IMR-90 (cell line): Measurements from ENCODE around the gene ACADL. TPM values are rescaled to one million over a fixed set of nuclear protein-coding genes. Genes with fewer than 3 reads are reported as not detected.

Experiments
- ATAC-seq: fragments of 200-7000 bp; cut with Tn5 transposase; 2 replicates; pipeline ENCODE4 v1.9.1; 2020; ENCODE audit warnings: low read depth, mild to moderate bottlenecking, moderate library complexity
- BruUV-seq: library from RNA; stranded (reverse); fragments of 400-500 nt; replicated peaks from 2 replicates; lab custom pipeline; 2021; lab: Mats Ljungman, UMichigan
- CTCF ChIA-PET: fragments of 300-600 bp; formaldehyde crosslinking; extraction: SDS; loops from one replicate; lab custom pipeline; 2021; ENCODE audit warnings: antibody characterized with exemption; lab: Yijun Ruan, JAX
- POLR2A ChIA-PET: fragments of 300-600 bp; sonication (Branson Sonifier 250); formaldehyde crosslinking; loops from one replicate; lab custom pipeline; 2022; ENCODE audit warnings: antibody characterized with exemption; ENCODE audit not compliant: unreplicated experiment; lab: Charles Lee
- DNase-seq: peaks from one replicate; pipeline ENCODE4 v3.0.0; 2013
- H2AFZ ChIP-seq: replicated peaks from 2 replicates; pipeline ENCODE3; 2013; ENCODE audit warnings: low read length, mild to moderate bottlenecking; ENCODE audit not compliant: poor library complexity
- H2AK5ac ChIP-seq: 2 replicates; pipeline ENCODE4 v1.6.1; 2013; ENCODE audit warnings: low read depth, low read length, inconsistent platforms
- H2AK9ac ChIP-seq: replicated peaks from 2 replicates; pipeline ENCODE3; 2013; ENCODE audit warnings: mild to moderate bottlenecking, low read depth, low read length, moderate library complexity; ENCODE audit not compliant: poor library complexity
- H2BK120ac ChIP-seq: 2 replicates; pipeline ENCODE4 v1.6.1; 2013; ENCODE audit warnings: low read depth, low read length, inconsistent platforms
- H2BK15ac ChIP-seq: 3 replicates; pipeline ENCODE4 v1.6.1; 2013; ENCODE audit warnings: low read depth, low read length, inconsistent platforms
- H2BK20ac ChIP-seq: 2 replicates; pipeline ENCODE4 v1.6.1; 2013; ENCODE audit warnings: low read depth, mild to moderate bottlenecking, inconsistent platforms, low read length, moderate library complexity
- H2BK5ac ChIP-seq: 2 replicates; pipeline ENCODE4 v1.6.1; 2013; ENCODE audit warnings: mild to moderate bottlenecking, low read depth, low read length, inconsistent platforms; ENCODE audit not compliant: poor library complexity, severe bottlenecking
- H3K14ac ChIP-seq: replicated peaks from 2 replicates; pipeline ENCODE4 v1.6.1; 2013; ENCODE audit warnings: low read depth, low read length, inconsistent platforms
- H3K18ac ChIP-seq: 2 replicates; pipeline ENCODE4 v1.6.1; 2013; ENCODE audit warnings: low read depth, low read length, control low read depth
- H3K23ac ChIP-seq: 2 replicates; pipeline ENCODE4 v1.6.1; 2013; ENCODE audit warnings: low read depth, low read length, inconsistent platforms
- H3K27ac ChIP-seq: 2 replicates; pipeline ENCODE4 v1.5.1; 2013; ENCODE audit warnings: mild to moderate bottlenecking, control low read depth, low read length; ENCODE audit not compliant: insufficient read depth
- H3K27me3 ChIP-seq: 2 replicates; pipeline ENCODE4 v1.6.1; 2013; ENCODE audit warnings: low read length; ENCODE audit not compliant: control insufficient read depth, insufficient read depth
- H3K36me3 ChIP-seq: 2 replicates; pipeline ENCODE4 v1.6.1; 2013; ENCODE audit warnings: low read length, mixed read lengths; ENCODE audit not compliant: control insufficient read depth, insufficient read depth
- H3K4ac ChIP-seq: 2 replicates; pipeline ENCODE4 v1.6.1; 2013; ENCODE audit warnings: low read depth, low read length, inconsistent platforms
- H3K4me1 ChIP-seq: 2 replicates; pipeline ENCODE4 v1.6.1; 2013; ENCODE audit warnings: low read length, mixed read lengths; ENCODE audit not compliant: control insufficient read depth, insufficient read depth
- H3K4me2 ChIP-seq: 2 replicates; pipeline ENCODE4 v1.6.1; 2013; ENCODE audit warnings: low read depth, mild to moderate bottlenecking, control low read depth, low read length, moderate library complexity
- H3K4me3 ChIP-seq: 2 replicates; pipeline ENCODE4 v1.5.1; 2013; ENCODE audit warnings: low read depth, mild to moderate bottlenecking, control low read depth, low read length, moderate library complexity; ENCODE audit not compliant: insufficient read depth
- H3K56ac ChIP-seq: 2 replicates; pipeline ENCODE4 v1.6.1; 2013; ENCODE audit warnings: low read length, inconsistent platforms; ENCODE audit not compliant: insufficient read depth; ENCODE audit errors: extremely low read depth
- H3K79me1 ChIP-seq, 2 experiments: 2 replicates each; pipeline ENCODE4 v1.6.1; 2013; ENCODE audit warnings: low read length in 2 of 2, inconsistent platforms in 1 of 2, low read depth in 1 of 2
- H3K9ac ChIP-seq: 2 replicates; pipeline ENCODE4 v1.6.1; 2013; ENCODE audit warnings: low read depth, low read length, control low read depth
- H3K9me1 ChIP-seq: 2 replicates; pipeline ENCODE4 v1.6.1; 2013; ENCODE audit warnings: low read length, inconsistent platforms; ENCODE audit not compliant: insufficient read depth
- H3K9me3 ChIP-seq: 2 replicates; pipeline ENCODE4 v1.6.1; 2013; ENCODE audit warnings: low read length; ENCODE audit not compliant: control insufficient read depth, insufficient read depth
- H4K20me1 ChIP-seq: 2 replicates; pipeline ENCODE4 v1.6.1; 2013; ENCODE audit warnings: low read length, inconsistent platforms; ENCODE audit not compliant: insufficient read depth
- H4K5ac ChIP-seq: 2 replicates; pipeline ENCODE4 v1.6.1; 2013; ENCODE audit warnings: mild to moderate bottlenecking, low read depth, low read length, control low read depth
- H4K8ac ChIP-seq, 2 experiments: 2 replicates each; pipeline ENCODE4 v1.6.1; 2013; ENCODE audit warnings: low read depth in 2 of 2, low read length in 2 of 2, control low read depth in 1 of 2, inconsistent platforms in 1 of 2
- H4K91ac ChIP-seq: 2 replicates; pipeline ENCODE4 v1.6.1; 2013; ENCODE audit warnings: low read depth, low read length, inconsistent platforms; ENCODE audit not compliant: insufficient read depth
- CHD1 ChIP-seq: IDR thresholded peaks from 2 replicates; pipeline ENCODE4 v1.6.1; 2012; ENCODE audit warnings: low read depth, low read length, improper control_type of control experiment
- FOS ChIP-seq: fragments of 150-350 bp; IDR thresholded peaks from 2 replicates; pipeline ENCODE4 v1.6.1; 2016; ENCODE audit warnings: low read depth, low read length
- MAZ ChIP-seq: IDR thresholded peaks from 2 replicates; pipeline ENCODE4 v1.6.1; 2012; ENCODE audit warnings: low read depth, mild to moderate bottlenecking, low read length, improper control_type of control experiment, moderate library complexity, borderline replicate concordance
- RAD21 ChIP-seq: IDR thresholded peaks from 2 replicates; pipeline ENCODE4 v1.6.1; 2012; ENCODE audit warnings: low read length, improper control_type of control experiment
- SMC3 ChIP-seq: fragments of 150-350 bp; IDR thresholded peaks from 2 replicates; pipeline ENCODE4 v1.6.1; 2016; ENCODE audit warnings: low read depth, mild to moderate bottlenecking, antibody characterized with exemption, low read length, moderate library complexity
- dilution Hi-C: fragments of 300-500 bp; cut with HindIII; formaldehyde crosslinking; loops from one replicate; pipeline ENCODE4 v1.14.3; 2018; ENCODE audit warnings: low sequenced_read_pairs; ENCODE audit not compliant: unreplicated experiment
- in situ Hi-C: fragments of 300-500 bp; cut with MboI; formaldehyde crosslinking; loops from 3 replicates; pipeline ENCODE4 v1.14.3; 2019; ENCODE audit warnings: low sequenced_read_pairs, inconsistent platforms, mixed read lengths
- intact Hi-C: fragments of 100-400 bp; cut with micrococcal nuclease; formaldehyde crosslinking; loops from 2 replicates; pipeline ENCODE4 v1.10.0; 2022
- polyA plus RNA-seq, 3 experiments: library from polyadenylated mRNA; depleted of rRNA; stranded (reverse); fragments of >200 nt; gene quantifications; 2 replicates each; pipeline ENCODE4 v1.2.3, GENCODE V29; 2012; ENCODE audit warnings: low replicate concordance in 1 of 3
- total RNA-seq: library from RNA; depleted of rRNA; stranded (reverse); fragments of >200 nt; gene quantifications from 2 replicates; pipeline ENCODE4 v1.2.3, GENCODE V29; 2012
- TF ChIP-seq, protein P1 (sequence below): conservative IDR thresholded peaks from 2 replicates; pipeline ENCODE4 v1.5.1; 2012; ENCODE audit warnings: mild to moderate bottlenecking, low read depth, low read length, improper control_type of control experiment
- TF ChIP-seq, protein P2 (sequence below): fragments of 150-350 bp; IDR thresholded peaks from 2 replicates; pipeline ENCODE4 v1.6.1; 2017; ENCODE audit warnings: mild to moderate bottlenecking, antibody characterized with exemption, low read length, low read depth
- TF ChIP-seq, protein P3 (sequence below): fragments of 150-350 bp; IDR thresholded peaks from 2 replicates; pipeline ENCODE4 v1.6.1; 2016; ENCODE audit warnings: low read depth, mild to moderate bottlenecking, low read length, moderate library complexity, borderline replicate concordance

ACADL gene
- total and polyA plus RNA-seq, 2 of the 4 experiments (the other 2 are of a cell fraction): not detected

DNA sequence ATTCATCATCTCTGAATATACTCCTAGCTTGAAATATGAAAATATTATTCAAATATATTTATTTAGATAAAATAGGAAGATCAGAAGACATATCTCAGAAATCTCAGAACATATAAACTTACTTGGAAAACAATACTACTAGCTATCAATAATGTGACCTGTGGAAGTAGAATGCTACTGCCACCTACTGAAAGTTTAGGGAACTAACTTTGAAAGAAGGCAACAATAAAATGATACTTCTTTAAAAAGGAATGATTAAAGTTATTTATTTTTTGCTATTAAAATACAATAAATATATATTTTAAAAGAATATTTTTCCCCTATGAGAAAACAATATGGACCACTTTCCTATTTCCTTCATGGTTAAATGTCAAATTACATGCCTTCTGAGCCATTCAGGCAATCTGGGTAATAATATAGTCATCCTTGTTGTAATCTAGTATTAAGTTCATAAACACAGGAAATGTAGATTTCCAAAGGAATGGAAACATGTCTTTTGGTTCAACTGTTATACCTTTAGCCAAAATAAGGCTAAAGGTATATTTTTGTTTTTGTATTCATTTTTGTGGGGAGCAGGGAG is 26.0 kb downstream of the ACADL start:
- Histone ChIP-seq H2BK20ac (no peak overlapping the region), H4K91ac (no peak overlapping the region), H4K8ac (no peak overlapping the region), H2BK5ac (no peak overlapping the region), H3K27ac (no peak overlapping the region), H3K9me1 (no peaks in the 10 kb centered on the region), H3K4me1 (no peaks in the 10 kb centered on the region), H3K9ac (no peak overlapping the region), H3K9me3 (no peaks in the 10 kb centered on the region), H3K4ac (no peak overlapping the region), H2AK9ac (no peak overlapping the region), H3K4me3 (no peak overlapping the region), H4K5ac (no peak overlapping the region), H3K18ac (no peak overlapping the region), H2AK5ac (no peak overlapping the region), H3K4me2 (no peak overlapping the region), H2AFZ (no peak overlapping the region), H3K79me1 (no peaks in the 10 kb centered on the region), H3K27me3 (peaks cover 3% of the 10 kb centered on the region), H3K36me3 (no peaks in the 10 kb centered on the region), H2BK15ac (no peak overlapping the region), H3K14ac (no peak overlapping the region), H4K20me1 (no peaks in the 10 kb centered on the region), H3K23ac (no peak overlapping the region), H3K56ac (no peak overlapping the region), H2BK120ac (no peak overlapping the region)
- BruUV-seq: no TSS peak
- intact Hi-C loops (loop anchor here (1.0 to 5.0 kb wide), 4 partner anchors 222 to 1802 kb away; partner anchors contain the start of gene MAP2), in situ Hi-C loops (loop anchor here (5.0 kb wide), 1 partner anchor 222 kb away; no protein-coding TSS in a partner anchor), dilution Hi-C loops (no loop called here)
- TF ChIP-seq FOS (no peak), MAZ (no peak), CHD1 (no peak), RAD21 (peak; percentile 77), SMC3 (peak; percentile 62)
- TF ChIP-seq, protein P1, sequence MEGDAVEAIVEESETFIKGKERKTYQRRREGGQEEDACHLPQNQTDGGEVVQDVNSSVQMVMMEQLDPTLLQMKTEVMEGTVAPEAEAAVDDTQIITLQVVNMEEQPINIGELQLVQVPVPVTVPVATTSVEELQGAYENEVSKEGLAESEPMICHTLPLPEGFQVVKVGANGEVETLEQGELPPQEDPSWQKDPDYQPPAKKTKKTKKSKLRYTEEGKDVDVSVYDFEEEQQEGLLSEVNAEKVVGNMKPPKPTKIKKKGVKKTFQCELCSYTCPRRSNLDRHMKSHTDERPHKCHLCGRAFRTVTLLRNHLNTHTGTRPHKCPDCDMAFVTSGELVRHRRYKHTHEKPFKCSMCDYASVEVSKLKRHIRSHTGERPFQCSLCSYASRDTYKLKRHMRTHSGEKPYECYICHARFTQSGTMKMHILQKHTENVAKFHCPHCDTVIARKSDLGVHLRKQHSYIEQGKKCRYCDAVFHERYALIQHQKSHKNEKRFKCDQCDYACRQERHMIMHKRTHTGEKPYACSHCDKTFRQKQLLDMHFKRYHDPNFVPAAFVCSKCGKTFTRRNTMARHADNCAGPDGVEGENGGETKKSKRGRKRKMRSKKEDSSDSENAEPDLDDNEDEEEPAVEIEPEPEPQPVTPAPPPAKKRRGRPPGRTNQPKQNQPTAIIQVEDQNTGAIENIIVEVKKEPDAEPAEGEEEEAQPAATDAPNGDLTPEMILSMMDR: peak; percentile 73
- TF ChIP-seq, protein P2, sequence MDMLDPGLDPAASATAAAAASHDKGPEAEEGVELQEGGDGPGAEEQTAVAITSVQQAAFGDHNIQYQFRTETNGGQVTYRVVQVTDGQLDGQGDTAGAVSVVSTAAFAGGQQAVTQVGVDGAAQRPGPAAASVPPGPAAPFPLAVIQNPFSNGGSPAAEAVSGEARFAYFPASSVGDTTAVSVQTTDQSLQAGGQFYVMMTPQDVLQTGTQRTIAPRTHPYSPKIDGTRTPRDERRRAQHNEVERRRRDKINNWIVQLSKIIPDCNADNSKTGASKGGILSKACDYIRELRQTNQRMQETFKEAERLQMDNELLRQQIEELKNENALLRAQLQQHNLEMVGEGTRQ: no peak
- TF ChIP-seq, protein P3, sequence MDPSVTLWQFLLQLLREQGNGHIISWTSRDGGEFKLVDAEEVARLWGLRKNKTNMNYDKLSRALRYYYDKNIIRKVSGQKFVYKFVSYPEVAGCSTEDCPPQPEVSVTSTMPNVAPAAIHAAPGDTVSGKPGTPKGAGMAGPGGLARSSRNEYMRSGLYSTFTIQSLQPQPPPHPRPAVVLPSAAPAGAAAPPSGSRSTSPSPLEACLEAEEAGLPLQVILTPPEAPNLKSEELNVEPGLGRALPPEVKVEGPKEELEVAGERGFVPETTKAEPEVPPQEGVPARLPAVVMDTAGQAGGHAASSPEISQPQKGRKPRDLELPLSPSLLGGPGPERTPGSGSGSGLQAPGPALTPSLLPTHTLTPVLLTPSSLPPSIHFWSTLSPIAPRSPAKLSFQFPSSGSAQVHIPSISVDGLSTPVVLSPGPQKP: no peak
- ChIA-PET POLR2A (no interaction called here), CTCF (interaction anchor here (0.6 to 1.8 kb wide), 11 partner anchors 8 to 959 kb away, joined by 3 to 12 read pairs (median 3); no protein-coding TSS in a partner anchor)
- ATAC-seq: peak; percentile 35; the same call in 1 of the 2 replicates
- peak; percentile 41 for DNase-seq
